Adipose tissue (tissue), 3 donors: ENCODE data around the gene ENPP4. TPM values are rescaled to one million over a fixed set of nuclear protein-coding genes. Genes with fewer than 3 reads are reported as not detected.
"Not testable (repeated sequence)": the region's sequence is repeated elsewhere in the genome, so short reads cannot be mapped to it uniquely, and the experiment has no call there.

Experiments
- H3K27ac ChIP-seq: one replicate; pipeline ENCODE4 v1.5.1; 2013; ENCODE audit warnings: low read depth, low read length
- WGBS, 3 donors: extraction: QIAGEN DNeasy Blood & Tissue Kit; methylation state at CpG; one replicate each; pipeline ENCODE4 v1.1.7; 2013; 5-methylcytosine and 5-hydroxymethylcytosine counted together
- polyA plus RNA-seq, 3 donors: library from polyadenylated mRNA; stranded (reverse); fragments of 200-250 nt; gene quantifications; one replicate each; pipeline ENCODE4 v1.2.3, GENCODE V29; 2013
- donor health status: healthy with polysubstance abuse.
- donor health status: Bipolar disorder and iron deficiency.
- donor health status: healthy.

ENPP4 gene, protein sequence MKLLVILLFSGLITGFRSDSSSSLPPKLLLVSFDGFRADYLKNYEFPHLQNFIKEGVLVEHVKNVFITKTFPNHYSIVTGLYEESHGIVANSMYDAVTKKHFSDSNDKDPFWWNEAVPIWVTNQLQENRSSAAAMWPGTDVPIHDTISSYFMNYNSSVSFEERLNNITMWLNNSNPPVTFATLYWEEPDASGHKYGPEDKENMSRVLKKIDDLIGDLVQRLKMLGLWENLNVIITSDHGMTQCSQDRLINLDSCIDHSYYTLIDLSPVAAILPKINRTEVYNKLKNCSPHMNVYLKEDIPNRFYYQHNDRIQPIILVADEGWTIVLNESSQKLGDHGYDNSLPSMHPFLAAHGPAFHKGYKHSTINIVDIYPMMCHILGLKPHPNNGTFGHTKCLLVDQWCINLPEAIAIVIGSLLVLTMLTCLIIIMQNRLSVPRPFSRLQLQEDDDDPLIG
- polyA plus RNA-seq, result 1 to 10 TPM; 6.0 to 9.1 (median 6.9) TPM

DNA sequence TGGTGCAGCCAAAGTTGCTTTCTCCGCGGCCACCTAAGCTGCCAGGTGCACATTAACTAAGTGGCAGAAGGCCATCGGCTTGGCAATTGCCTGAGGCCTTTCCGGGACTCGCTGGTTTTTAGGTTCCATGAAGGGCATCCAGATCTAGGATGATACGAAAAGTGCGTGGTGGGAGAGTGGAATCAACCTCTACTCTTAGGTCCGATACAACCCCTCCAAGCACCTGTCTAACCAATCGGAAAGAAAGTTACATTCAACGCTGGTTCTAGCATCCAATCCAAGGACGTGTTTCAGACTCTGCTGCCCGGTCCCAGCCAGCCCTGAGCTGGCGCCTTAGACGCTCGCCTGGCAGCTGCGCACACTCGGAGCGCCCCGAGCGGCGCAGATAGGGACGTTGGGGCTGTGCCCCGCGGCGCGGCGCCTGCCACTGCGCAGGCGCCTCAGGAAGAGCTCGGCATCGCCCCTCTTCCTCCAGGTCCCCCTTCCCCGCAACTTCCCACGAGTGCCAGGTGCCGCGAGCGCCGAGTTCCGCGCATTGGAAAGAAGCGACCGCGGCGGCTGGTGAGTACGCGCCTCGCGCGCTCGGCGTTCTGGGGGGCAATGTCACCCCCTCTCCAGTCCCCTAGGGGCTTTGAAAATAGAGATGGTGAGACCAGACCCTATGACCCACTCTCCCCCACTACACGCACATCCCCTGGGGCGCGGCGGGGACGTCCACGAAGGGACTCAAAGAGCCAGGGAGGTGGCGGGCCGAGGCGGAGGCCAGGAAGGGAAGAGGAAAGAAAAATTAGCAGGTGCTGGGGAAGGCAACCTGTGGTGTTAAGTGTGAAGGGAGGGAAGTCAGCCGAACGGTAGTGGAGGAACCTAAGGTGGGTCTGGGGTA, at the start of gene ENPP4:
Gene ENPP4, plus strand, starts transcription at position 361 of the 883 bp plus-strand sequence. CDS start 9,595 bp downstream, outside the sequence.
- H3K27ac ChIP-seq, result no peak within 1 kb of the TSS
- 0 to 1% (median 0%) methylated on average over 47 to 61 of the region's 61 CpGs for WGBS, 3 donors

DNA sequence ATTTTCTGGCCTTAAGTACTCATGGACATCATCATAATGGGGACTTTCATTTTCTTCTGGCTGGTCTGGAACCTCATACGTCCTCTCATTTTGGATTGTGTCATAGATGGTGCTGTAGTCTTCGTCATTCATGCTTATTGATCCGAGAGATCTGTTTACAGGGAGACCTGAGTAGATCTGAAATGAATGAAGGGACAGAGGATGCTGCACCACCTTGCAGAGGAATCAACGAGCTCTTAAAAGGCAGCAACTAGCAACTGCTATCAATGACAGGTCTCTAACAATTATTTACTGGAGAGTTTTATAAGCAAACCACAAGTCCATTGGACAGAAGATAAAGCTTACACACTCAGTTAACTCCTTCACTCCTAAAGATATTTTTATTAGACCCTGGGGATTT, 49.7 kb upstream of the ENPP4 start:
- WGBS, 3 donors, result 61 to 92% (median 76%) methylated on average over 4 of the region's 4 CpGs
- H3K27ac ChIP-seq, result no peak overlapping the region

DNA sequence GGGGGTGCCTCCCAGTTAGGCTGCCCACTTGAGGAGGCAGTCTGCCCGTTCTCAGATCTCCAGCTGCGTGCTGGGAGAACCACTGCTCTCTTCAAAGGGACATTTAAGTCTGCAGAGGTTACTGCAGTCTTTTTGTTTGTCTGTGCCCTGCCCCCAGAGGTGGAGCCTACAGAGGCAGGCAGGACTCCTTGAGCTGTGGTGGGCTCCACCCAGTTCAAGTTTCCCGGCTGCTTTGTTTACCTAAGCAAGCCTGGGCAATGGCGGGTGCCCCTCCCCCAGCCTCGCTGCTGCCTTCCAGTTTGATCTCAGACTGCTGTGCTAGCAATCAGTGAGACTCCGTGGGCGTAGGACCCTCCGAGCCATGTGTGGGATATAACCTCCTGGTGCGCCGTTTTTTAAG, 44.1 kb upstream of the ENPP4 start:
- not testable (repeated sequence) for H3K27ac ChIP-seq
- 87 to 93% (median 92%) methylated on average over 10 of the region's 10 CpGs for WGBS, 3 donors

DNA sequence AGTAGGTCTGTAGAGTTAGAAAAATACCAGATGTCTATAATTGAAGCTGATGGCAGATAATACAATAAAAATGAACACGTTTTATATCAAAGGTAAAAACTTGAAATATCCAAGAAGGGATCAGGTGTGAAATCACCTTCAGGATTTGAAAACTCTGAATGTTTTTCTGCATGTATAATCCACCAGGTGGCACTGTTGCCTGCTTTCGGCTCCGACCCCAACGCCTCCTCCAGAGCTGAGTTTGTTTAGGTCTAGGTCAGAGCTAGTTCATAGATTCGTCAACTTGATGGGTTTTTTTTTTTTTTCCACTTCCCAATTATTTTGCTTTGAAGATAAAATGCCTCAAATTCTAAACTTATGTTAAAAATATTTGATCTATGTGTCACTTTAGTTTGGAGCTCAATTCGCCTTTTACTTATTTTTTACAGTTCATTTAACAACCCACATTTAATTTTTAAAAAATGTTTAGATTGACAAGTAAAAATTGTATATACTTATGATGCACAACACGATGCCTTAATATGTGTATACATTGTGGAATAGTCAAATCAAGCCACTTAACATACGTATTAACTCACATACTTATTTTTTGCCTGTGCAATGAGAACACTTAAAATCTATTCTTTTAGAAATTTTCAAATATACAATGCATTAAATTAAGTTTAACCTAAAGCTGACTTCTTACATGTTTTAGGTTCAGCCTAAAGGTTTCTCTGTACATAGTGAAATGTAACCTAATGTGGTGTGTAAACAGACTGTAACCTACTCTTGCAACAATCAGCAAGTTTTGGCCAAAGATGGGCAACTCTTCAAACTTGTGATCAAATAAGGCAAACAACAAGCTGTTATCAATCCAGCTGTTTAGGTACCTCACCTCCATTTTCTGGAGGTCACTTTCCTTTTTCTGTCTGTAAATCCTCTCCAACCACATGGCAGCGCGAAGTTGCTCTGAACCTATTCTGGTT, 39.4 kb upstream of the ENPP4 start:
- WGBS, 3 donors, result 38 to 41% (median 40%) methylated on average over 10 of the region's 10 CpGs
- H3K27ac ChIP-seq, result no peak overlapping the region

DNA sequence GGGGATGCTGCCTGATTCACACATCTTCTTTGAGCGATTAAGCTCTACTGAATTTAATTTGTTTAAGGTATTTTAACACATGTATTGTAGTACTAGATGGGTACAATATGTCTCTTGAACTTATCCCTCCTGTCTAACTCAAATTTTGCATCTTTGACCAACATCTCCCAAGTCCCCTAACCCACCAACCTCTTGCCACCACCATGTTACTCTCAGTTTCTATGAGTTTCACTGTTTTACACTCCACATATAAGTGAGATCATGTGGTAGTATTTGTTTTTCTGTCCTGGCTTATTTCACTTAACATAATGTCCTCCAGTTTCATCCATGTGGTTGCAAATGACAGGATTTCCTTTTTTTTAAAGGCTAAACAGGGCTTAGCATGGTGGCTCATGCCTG, 38.7 kb upstream of the ENPP4 start:
- no peak overlapping the region for H3K27ac ChIP-seq
- WGBS, 3 donors, result 97 to 100% (median 98%) methylated on average over 1 of the region's 1 CpG

DNA sequence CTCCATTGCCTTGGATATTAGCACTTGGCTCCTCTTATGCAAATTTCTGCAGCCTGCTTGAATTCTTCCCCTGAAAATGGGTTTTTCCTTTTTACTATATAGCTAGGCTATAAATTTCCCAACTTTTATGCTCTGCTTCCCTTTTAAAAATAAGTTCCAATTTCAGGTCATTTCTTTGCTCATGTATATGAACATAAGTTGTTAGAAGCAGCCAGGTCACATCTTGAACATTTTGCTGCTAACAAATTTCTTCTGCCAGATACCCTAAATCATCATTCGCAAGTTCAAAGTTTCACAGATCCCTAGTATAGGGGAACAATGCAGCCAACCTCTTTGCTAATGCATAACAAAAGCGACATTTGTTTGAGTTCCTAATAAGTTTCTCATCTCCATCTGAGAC, 34.5 kb upstream of the ENPP4 start:
- 97 to 100% (median 98%) methylated on average over 2 of the region's 2 CpGs for WGBS, 3 donors
- H3K27ac ChIP-seq, result no peak overlapping the region

DNA sequence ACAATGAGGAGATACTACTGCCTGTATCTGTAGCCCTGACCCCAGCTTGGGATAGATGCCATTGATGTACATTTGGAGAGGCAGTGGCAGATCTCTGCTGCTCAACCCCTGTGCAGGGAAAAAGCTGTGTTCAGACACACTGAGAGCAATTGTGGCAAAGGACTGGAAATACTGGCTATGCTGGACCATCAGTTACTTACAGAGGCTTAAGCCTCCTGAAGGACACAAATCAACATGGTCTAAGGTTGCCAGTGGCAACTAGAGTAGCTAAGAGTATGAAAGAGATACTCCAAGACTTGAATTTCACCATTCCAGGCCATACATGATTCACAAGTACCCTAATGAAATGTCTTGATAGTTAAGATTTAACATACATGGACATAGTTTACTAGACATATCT, 32.4 kb upstream of the ENPP4 start:
- no peak overlapping the region for H3K27ac ChIP-seq

DNA sequence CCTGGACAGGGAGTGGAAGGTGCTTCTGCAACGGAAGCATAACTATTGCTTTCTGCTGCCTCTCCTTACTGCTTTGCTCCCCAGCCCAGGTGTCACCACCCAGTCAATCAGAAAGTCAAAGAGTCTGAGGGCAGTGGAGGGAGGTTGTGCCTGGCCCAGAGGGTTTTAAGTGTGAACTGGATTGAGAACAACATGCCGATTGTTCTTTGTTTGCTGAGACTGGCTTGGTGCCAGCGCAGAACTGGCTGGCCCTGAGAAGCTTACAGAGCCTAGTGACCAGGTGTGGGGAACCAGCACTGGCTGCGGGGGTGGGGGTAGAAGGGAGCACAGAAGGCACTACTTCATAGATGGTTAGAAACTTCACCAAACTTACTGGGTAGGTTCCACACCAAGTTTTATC, 31.1 kb upstream of the ENPP4 start:
- no peak overlapping the region for H3K27ac ChIP-seq

DNA sequence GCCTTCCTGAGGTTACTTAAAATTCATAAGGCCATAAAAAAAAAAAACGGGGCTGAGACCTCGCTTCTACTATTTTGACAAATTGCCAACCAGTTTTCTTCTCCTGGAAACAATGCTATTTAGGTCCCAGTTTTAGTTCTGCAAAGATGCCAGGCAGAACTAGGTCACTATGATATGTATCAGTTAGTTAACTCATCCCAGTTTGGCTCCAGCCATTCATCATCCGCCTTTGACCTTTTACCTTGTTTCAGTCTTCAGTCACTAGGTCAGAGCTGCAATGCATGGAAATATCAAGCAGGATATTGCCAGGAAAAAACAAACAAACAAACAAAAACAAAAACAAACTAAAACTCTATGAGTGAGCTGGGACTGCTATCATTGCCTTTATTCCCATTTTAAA, 29.8 kb upstream of the ENPP4 start:
- no peak overlapping the region for H3K27ac ChIP-seq
- 52 to 72% (median 61%) methylated on average over 3 of the region's 3 CpGs for WGBS, 3 donors

More for the DNA sequence above, 31.1 kb upstream of the ENPP4 start:
- 24 to 78% (median 65%) methylated on average over 4 of the region's 4 CpGs for WGBS, 3 donors

DNA sequence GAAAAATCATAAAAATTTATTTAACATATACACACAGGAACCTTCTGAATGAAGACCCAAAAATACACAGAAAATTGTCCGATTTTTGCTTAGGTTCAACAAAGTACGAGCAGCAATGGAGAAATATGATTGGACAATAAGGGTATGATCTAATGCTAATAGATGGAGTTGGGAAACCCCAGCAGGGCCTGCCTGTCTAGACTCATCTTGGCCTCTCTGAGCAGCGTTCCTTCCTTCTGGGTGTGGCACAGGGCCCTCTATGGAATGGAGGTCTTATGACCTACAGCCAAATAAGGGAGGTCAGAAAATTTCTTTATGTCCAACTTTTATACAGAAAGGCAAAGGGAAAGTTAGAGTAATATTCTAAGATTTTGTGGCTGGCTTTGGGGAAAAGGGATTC, 27.7 kb upstream of the ENPP4 start:
- 92 to 96% (median 94%) methylated on average over 3 of the region's 3 CpGs for WGBS, 3 donors
- H3K27ac ChIP-seq, result no peak overlapping the region

DNA sequence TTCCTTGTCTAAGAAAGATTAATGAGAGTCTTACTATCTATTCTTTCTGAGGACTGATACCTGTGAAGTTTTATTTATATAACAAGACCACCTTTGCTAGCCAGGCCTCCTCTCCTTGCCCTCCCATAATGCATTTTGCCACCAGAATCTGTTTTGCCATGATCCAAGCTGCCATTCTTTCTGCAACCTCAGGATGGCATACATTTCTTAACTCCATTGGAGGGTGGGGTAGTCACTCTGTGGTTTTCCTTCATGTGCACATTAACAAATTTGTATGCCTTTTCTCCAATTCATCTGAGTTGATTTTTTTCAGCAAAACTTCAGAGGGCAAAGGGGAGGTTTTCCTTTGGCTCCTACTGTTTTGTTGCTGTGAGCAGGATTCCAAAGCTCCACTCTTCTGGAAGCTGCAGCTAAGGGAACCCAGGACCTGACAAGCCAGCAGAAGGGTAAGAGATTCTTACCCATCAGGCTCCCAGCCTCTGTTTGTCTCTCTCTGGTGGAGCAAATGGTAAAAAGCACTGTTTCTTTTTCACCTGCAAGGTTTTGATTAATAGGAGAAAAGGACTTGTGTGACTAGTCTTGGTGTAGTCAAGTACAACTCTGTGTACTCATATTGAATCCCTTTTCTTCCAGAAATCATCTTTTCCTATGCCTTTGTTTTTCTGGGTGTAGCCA, 26.2 kb upstream of the ENPP4 start:
- H3K27ac ChIP-seq, result no peak overlapping the region

DNA sequence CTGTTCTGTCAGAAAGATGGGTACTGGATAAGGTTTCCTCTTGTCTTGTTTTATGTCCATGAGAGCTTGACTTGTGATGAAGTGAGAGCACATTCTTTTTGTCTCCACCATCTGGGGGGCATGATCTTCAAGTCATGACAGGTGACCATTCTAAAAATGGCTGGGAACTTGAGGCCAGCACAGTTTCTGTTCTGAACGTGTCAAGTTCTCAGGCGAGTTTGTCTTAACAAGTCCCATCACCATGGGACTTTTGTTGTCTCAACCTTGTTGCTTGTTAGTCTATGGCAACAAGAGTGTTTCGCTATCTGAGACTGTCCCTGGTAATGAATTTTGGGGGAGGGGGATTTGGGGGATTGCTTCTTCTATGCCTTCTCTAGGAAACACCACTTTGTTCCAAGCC, 25.6 kb upstream of the ENPP4 start:
- H3K27ac ChIP-seq, result no peak overlapping the region
- WGBS, 3 donors, result 77 to 89% (median 86%) methylated on average over 3 of the region's 3 CpGs

DNA sequence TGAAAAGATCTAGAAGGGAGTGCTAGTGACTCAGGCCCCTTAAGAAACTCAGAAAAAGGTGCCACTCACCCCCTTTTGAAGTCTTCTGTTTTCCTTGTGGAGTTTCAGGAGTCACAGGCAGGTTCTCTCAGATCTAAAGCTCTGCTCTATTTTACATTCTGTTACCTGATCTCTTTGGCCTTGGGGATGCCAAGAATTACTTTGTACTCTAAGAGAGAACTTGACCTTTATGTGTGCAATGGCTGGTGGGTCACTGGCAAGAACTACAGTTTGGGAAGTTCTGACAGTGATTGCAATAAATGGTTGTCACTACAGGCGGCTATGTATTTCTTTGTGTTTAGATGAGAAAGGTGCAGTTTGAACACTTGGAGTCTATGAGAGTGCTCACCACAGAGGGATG, 24.2 kb upstream of the ENPP4 start:
- WGBS, 3 donors, result 41 to 98% (median 93%) methylated on average over 1 of the region's 1 CpG
- no peak overlapping the region for H3K27ac ChIP-seq

DNA sequence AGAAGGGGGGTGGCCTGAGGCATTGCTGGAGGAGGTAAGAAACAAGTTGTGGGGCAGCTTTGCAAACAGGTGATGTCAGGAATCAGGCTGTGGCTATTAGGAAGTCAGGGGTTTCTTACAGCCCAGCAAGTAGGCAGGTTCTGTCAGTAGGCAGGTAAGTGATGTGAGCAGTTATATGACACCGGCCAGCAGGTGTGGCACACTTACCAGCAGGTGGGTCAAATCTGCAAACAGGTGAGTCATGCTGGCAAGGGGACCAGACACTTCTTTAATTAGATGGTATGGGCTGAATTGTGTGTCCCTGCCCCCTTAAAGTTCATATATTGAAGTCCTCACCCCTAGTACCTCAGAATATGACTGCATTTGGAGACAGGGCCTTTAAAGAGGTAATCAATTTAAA, 16.4 kb upstream of the ENPP4 start:
- H3K27ac ChIP-seq, result no peak overlapping the region
- 83 to 95% (median 94%) methylated on average over 1 of the region's 1 CpG for WGBS, 3 donors

DNA sequence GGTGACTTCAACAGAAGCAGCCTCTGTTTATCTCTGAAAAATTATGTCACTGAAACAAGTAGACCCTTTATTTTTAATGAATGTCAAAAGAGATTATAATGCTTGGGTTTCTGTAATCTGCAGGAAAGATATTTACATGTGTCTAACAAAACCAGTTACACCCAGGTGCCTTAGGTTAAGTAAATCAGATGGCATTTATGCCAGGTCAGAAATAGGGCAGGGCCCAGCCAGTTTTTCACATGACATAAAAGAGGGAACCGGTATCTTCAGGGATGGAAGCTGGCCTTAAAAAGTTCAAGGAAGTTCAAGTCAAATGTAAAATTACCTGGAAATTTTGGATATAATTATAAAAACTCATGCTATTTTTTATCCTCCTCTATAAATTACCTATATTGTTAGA, 14.2 kb upstream of the ENPP4 start:
- H3K27ac ChIP-seq, result no peak overlapping the region
- 90 to 96% (median 95%) methylated on average over 1 of the region's 1 CpG for WGBS, 3 donors

DNA sequence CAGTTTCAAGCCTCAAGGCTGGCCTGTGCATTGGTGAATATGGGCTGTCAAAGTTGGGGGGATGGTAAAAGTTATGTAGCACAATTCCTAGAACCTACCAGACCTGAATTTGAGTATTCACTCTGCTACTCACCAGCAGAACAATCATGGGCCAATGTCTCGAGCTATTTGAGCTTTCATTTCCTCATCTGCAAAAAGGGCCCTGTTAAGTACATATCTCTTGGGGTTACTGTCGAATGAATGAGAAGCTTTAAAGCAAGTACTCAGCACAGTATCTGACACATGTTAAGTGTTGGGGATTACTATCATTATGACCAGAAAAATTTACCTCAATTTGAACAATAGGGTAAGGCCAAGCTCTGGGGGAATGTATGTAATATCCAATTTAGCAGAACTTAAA, 13.5 kb upstream of the ENPP4 start:
- 80 to 94% (median 86%) methylated on average over 2 of the region's 2 CpGs for WGBS, 3 donors

DNA sequence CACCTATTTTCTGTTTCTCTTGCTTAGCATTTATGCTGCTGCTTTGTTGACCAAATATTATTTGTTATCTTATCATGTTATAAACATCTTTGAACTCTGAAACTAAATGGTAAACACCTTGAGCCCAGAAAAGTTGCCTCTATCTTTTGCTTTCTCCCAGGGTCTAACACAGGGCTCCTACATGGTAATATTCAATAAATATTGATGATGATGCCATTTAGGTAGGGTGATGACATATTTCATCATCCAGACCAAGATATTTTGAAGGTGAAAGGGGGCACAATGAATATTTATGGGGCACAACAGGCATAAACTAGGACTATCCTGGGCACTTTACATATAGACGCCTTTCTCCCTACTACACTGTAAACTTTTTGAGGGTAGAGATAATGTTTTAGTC, 11.6 kb upstream of the ENPP4 start:
- H3K27ac ChIP-seq, result no peak overlapping the region
- WGBS, 3 donors, result 90 to 96% (median 95%) methylated on average over 1 of the region's 1 CpG

More for the DNA sequence above, 13.5 kb upstream of the ENPP4 start:
- no peak overlapping the region for H3K27ac ChIP-seq

DNA sequence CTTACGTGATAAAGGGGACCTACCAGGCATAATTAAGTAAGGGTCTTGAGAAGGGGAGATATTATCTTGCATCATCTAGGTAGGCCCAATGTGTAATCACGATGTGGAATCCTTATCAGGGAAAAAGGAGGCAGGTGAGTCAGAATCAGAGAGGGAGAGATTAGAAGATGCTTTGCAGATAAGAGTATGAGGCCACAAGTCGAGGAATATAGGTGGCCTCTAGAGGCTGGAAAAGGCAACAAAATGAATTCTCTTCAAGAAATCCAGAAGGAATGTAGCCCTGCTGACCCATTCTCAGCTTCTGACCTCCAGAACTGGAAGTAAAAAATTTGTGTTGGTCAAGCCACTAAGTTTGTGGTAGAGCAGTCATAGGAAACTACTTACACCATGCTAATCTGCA, 11.0 kb upstream of the ENPP4 start:
- no peak overlapping the region for H3K27ac ChIP-seq
- WGBS, 3 donors, result 82 to 93% (median 91%) methylated on average over 3 of the region's 3 CpGs
